G401 (cell line): ENCODE data around the gene C1QTNF5. TPM values are rescaled to one million over a fixed set of nuclear protein-coding genes. Genes with fewer than 3 reads are reported as not detected.
A peak's percentile ranks its signal among the peaks of the same experiment; 100 is the strongest.

Experiments
- DNase-seq: peaks from one replicate; pipeline ENCODE4 v3.0.0-alpha.2; 2015; ENCODE audit warnings: low spot score
- in situ Hi-C: cut with HindIII; loops from 2 replicates; pipeline ENCODE4 v1.10.0; 2016; ENCODE audit warnings: low sequenced_read_pairs, mixed read lengths
- total RNA-seq: library from RNA; depleted of rRNA; stranded (reverse); fragments of >200 nt; shearing (Covaris generic); gene quantifications from 2 replicates; pipeline ENCODE4 v1.2.3, GENCODE V29; 2014

C1QTNF5 gene
- total RNA-seq, 1 experiment from 2014 or later, result 0.17 TPM

DNA sequence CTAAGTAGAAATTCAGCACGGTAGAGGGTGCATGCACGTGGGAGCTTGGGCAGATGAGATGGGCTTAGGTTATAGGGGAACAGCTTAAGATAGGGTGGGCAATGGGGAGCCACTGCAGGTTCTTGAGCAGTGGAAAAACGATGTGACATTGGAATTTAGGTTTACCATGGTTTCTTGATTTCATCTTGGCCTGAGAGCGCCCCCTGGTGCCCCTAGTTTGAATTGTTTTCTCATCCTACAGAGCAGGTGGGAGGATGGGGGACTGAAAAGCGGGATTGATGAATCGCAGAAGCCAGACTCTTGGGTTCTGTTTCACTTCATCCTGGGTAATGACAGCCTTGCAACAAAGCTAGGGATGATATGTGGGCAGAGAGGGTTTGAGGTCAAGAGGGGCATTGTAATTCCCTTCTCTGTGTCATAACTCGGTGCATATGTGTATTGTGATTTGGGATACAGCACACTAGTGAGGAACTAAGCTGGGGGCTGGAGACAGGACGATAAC is 17.1 kb downstream of the C1QTNF5 start:
- DNase-seq, result peak; percentile 87
- in situ Hi-C loops, result loop anchor here (25.0 kb wide), 1 partner anchor 211 kb away; the partner anchor contains the start of genes C2CD2L, DPAGT1 and HINFP

DNA sequence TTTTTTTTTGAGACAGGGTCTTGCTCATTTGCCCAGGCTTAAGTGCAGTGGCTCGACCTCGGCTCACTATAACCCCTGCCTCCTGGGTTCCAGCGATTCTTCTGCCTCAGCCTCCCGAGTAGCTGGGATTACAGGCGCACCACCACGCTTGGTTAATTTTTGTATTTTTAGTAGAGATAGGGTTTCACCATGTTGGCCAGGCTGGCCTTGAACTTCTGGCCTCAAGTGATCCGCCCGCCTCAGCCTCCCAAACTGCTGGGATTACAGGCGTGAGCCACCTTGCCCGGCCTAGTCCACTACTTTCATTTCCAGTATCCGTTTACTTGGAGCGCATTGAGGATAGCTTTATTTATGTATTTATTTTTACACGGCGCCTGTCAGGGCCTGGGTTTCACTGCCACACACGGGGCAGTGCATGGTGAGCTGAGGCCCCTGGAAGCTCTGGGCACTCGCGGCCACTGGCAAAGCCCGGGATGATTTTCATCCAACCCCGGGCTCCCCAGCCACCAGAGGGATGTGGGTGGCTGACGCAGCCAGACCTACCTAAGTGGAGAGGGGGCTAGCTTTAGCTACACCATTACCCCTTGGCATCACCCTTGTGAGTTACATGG is 17.7 kb downstream of the C1QTNF5 start:
- no peak for DNase-seq
- in situ Hi-C loops, result loop anchor here (25.0 kb wide), 1 partner anchor 211 kb away; the partner anchor contains the start of genes C2CD2L, DPAGT1 and HINFP

DNA sequence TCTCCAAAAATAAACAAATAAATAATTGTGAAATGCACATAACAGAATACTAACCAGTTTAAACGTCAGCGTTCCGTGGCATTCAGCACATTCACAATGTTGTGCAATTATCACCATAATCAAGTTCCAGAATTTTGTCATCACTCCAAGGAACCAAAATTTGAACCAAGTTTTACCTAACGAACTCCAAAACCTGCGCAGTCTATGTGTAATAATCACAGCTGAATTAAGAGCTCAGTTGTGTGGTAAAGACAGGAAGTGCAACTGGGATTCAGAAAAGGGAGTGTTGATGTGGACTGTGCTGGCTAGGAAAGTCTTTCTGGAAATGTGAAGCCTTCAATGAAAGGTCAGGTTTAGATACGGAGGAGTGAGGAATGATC is 18.3 kb downstream of the C1QTNF5 start:
- in situ Hi-C loops, result loop anchor here (25.0 kb wide), 1 partner anchor 210 kb away; the partner anchor contains the start of genes C2CD2L, DPAGT1 and HINFP
- DNase-seq, result no peak

DNA sequence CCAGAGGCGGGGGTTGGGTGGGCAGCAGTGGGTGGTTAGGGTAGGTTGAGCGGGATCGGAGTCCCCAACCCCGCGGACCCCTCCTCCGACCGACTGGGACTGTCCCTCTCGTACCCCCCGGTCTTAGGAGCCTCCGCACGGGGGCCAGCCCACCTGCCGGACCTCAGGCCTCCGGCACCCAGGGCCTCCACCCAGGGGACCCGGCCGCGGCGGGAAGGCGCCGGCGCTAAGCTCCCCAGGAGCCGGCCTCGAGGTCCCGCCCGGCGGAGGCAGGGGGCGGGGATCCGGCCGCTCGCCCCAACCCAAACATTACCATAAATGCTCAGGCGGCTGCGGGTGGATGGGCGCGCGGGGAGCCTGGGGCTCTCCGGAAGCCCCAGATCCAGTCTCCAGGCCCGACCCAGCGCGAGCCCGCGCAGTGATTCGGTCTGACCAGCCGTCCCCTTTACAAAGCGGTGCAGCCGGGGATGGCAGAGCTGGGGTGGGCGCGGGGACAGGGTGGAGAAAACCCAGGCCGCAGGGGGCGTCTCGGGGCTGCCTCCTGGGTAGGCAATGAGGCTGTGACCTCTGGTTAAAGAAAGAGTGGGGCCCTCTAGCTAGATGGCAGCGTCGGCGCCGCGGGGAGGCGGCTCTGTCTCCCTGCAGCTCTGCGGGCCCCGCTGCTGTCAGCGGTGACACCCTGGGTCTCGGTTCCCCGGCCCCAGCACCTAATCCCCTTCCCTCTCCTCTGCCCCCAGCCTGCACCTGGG is 19.7 kb downstream of the C1QTNF5 start:
- DNase-seq, result peak; percentile 58
- in situ Hi-C loops, result loop anchor here (25.0 kb wide), 1 partner anchor 209 kb away; the partner anchor contains the start of genes C2CD2L, DPAGT1 and HINFP

DNA sequence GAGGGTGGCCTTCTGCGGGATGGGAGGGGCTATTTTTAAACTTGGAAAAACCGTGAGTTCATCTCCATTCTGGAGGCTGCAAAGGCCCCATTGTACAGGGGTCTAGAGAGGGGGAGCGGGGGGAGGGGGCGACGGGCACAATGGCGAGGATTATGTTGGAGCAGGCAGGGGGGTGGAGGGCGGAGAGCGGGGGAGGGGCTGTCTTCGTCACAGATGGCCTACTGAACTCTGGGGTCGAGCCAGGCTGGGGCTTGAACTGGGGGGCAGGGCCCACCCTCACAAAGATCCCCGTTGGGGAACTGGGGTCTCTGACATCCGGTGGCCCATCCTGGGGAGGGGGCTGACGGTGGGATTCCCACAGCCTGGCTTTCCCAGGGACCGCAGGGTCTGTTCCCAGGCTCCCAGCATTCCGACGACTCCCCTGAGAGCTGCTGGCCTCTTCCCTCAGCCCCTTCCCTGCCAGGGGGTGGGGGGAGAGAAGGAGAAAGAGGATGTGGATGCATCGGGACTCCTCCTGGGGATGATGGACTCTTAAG is 20.4 kb downstream of the C1QTNF5 start:
- in situ Hi-C loops, result loop anchor here (25.0 kb wide), 1 partner anchor 208 kb away; the partner anchor contains the start of genes C2CD2L, DPAGT1 and HINFP
- DNase-seq, result peak; percentile 21

DNA sequence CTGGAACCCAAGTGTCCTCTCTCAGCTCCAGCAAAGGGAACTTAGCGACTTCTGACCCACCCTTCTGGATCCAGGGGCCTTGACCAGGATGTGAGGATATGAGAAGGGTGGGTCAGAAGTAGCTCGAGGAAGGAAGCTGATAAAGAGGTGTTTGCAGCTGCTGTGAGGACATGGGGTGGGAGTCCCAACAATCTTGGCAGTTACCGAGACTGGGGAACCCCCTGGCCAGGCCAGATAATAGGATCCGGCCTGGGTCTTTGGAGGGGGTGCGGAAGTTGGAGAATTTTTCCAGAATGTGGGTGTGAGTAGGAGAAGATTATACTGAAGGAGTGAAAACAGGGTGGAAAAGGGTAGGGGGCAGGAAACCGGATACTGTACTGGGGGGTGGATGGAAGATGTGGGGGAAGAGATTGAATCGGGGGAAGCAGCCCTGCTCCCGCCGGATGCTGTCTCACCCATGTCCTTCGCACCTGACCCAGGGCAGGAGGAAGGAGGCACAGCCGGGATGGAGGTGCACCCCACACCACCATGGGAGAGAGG is 20.9 kb downstream of the C1QTNF5 start:
- in situ Hi-C loops, result loop anchor here (25.0 kb wide), 1 partner anchor 207 kb away; the partner anchor contains the start of genes C2CD2L, DPAGT1 and HINFP
- DNase-seq, result no peak

DNA sequence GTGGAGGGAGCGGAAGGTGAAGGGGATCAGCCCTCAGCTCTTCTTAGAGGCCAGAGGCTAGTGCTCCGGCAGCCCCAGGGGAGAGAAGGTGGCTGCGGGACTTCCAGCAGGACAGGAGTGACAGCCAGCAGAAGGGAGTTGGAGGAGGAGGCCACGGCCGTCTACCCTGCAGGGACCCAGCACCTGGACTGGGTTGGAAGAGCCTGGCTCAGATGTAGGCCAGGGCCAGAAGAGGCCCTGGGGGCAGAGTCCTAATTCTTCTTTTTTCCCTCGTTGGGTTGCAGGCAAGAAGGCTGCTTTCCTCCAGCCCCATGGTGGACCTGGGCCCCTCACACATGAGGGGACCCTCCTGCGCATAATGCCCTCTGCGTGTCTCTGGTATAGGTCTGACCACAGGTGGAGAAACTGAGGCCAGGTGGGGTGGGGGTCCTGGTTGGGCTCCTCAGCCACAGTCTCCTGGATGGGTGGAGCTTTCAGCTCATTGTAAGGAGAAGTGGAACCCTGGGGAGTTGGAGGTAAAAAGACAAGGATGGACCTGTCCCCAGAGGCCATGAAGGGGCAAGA is 21.5 kb downstream of the C1QTNF5 start:
- in situ Hi-C loops, result loop anchor here (25.0 kb wide), 1 partner anchor 207 kb away; the partner anchor contains the start of genes C2CD2L, DPAGT1 and HINFP
- peak; percentile 49 for DNase-seq

DNA sequence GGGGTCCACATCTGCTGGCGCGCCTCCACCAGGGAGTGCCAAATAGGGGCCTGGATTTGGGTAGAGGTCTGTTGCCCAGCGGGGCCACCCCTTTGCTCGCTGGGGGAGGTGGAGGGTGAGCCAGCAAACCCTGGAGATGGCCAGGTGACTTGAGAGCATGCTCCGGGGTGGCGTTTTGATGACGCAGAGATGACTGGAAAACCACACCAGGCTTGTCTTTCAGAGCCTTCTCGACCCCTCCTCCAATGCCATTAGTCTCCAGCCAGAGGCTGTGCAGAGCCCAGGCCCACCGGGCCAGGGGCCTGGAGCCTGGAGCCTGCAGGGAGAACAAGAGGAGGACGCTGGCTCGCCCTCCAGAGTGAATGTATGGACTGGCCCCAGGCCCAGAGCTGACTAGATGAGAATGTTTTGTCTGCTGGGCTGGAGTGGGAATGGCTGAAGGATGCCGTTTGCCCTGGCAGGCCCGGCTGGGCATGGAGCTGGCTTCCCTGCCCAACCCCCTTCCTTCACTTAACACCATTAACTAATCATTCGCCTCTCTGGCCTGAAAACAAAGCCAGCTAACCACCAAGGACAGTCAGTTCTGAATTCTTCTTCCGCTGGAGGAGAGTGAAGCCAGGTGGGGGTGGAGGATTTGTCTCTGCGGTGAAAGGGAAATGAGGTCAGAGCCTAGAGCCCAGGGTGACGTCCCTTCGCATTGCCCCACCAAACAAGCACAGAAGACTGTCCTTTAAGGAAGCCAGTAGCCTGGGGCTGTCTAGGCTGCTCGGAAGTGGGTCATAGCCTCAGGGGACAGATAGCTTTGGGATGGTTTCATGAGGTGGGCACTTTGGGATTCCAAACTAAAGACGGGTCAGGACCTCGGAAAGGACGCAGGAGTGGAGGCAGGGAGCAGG is 22.2 kb downstream of the C1QTNF5 start:
- peak; percentile 68 for DNase-seq

DNA sequence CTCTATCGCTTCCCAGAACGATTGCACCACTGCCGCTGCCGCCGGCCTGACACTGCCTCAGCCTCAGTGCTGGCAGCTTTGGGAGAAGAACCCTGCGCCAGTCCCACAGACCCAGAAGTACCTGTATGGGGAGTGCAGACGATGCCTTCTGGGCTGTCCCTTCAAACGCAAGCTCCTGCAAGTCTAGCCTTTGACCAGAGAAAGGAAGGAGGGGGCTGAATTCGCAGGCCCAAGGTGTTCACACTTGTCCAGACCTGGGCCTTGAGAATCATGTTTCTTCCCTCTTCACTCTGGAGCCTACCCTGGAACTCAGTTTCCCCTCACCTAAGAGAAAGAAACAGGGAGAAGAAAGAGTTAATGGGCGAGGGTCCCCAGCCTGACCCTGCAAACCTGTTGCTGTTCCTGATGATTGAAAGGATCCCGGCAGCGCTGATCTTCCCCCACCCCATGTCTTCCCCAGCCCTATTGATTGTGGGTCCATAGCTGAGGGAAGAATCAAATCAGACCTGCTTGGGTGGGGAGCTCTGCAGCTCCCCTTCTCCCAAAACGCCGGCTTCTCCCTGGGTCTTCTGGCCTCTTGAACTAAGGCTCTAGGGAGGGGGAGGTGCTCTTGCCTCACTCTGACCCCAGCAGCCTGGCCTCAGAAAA is 23.0 kb downstream of the C1QTNF5 start:
- in situ Hi-C loops, result loop anchor here (25.0 kb wide), 1 partner anchor 205 kb away; the partner anchor contains the start of genes C2CD2L, DPAGT1 and HINFP
- DNase-seq, result no peak

More for the DNA sequence above, 22.2 kb downstream of the C1QTNF5 start:
- in situ Hi-C loops, result loop anchor here (25.0 kb wide), 1 partner anchor 206 kb away; the partner anchor contains the start of genes C2CD2L, DPAGT1 and HINFP

DNA sequence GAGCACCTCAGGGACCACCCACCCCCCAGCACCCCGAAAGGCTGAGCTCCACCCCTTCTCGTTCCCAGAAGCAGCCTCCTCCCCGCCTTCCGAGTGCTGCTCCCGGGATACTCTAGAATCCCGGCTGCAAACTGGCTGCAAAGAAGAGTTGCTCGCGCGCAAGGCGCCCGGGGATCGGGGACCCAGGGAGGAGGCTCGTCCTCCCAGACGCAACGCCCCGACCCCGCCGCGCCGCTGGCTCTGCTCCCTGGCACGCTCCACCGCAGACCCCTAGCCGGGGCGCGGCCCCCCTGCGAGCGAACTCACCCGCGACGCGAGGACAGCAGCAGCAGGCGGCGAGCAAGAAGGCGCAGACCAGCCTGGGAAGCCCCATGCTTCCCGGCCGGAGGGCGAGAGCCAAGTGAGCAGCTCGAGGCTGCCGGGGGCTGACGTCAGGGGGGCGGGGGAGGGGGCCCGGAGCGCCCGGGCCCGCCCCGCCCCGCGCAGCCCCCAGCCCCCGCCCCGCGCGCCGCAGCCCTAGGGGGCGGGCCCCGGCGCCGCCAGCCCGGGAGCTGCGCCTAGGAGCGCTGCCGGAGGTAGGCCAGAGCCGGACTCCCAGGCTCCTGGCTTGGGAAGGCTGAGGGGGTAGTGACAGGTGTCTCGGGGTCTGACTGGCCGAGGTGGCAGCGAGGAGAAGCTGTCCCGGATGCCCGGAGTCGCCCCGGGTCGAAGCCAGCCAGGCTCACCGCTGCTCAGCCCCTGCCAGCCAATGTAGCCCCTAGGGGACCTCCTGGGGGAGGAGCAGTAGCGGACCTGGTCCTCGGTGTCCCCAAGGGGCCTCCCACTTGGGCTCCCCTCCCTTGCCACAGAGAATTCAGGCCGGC is 23.7 kb downstream of the C1QTNF5 start, which contains the start of gene MCAM:
TSS of gene MCAM (minus strand) at position 402 of the 863 bp plus-strand sequence. CDS start at position 373, 29 bp downstream.
- DNase-seq, result peak; percentile 60

DNA sequence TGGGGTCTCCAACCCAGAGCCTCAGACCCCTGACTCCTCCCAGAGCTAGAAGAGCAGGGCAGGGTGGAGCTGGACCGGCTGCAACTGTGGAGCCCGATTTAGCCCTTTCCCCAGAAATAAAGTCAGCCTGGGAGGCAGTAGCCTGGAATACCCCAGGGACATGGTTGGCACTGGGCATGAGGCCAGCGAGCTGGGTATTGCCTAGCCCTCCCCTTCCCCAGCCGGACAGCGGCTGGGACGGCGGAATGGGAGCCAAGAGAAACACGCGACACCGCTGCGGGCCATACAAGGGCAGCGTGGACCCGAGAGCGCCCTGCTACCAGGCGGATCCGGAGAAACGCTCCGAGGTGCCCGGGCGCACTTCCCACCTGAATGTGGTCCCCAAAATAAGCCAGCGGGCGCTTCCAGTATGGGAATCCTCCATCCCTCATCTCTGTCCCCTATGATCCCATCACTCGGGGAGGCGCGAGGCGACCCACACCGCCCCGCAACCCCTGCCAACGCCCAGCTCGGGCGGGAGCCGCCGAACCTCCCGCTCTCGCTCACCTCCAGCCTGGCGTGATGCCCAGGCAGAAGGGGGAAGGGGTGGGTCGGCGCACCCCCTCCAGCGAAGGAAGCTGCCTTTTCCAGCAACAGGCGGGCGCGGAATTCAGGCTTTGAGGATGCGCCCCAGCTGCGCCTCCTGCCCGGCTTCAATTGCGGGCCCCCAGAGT is 24.5 kb downstream of the C1QTNF5 start:
- in situ Hi-C loops, result loop anchor here (25.0 kb wide), 1 partner anchor 204 kb away; the partner anchor contains the start of genes C2CD2L, DPAGT1 and HINFP
- peak; percentile 77 for DNase-seq

More for the DNA sequence above, 23.7 kb downstream of the C1QTNF5 start, which contains the start of gene MCAM:
- in situ Hi-C loops, result loop anchor here (25.0 kb wide), 1 partner anchor 205 kb away; the partner anchor contains the start of genes C2CD2L, DPAGT1 and HINFP

DNA sequence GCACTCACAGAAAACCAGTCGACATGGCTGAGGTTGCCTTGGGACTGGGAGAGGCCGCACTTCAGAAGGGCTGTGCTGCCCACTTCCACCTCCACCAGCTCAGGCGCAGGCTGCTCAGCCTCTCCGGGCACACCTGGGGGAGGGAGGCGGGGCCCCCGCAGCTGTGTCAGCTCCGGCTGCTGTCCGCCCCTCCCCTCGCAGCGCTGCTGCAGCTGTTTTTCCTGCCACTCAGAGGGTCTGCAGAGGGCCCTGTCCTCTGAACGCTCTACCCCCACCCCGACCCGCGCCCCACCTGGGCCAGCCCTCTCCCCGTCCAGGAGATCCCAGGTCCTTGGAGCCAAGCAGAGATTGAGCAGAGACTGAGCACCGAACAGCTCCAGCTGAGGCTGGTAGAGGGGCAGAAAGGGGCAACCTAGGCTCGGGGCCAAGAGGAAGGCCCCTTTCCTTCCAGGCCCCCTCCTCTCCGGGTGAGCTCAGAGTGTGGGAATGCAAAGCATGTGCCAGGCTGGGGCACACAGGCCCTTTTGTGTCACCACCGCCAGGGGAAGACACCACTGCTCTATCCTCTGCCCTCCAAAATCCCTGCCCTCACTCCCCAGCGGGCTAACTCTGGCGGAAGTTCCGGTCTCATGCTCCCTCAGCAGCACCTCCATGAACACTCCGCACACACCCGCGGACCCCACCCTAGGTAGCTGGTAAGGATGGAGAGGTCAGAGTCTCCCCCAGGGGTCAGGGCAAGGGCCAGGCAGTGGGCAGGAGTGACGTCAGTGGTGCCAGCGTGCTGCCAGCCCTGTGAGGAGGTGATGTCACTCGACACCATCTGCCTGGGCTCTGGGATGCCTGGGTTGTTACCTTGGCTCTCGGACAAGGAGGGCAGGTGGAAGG is 25.3 kb downstream of the C1QTNF5 start:
- peak; percentile 85 for DNase-seq
- in situ Hi-C loops, result loop anchor here (25.0 kb wide), 1 partner anchor 203 kb away; the partner anchor contains the start of genes C2CD2L, DPAGT1 and HINFP

DNA sequence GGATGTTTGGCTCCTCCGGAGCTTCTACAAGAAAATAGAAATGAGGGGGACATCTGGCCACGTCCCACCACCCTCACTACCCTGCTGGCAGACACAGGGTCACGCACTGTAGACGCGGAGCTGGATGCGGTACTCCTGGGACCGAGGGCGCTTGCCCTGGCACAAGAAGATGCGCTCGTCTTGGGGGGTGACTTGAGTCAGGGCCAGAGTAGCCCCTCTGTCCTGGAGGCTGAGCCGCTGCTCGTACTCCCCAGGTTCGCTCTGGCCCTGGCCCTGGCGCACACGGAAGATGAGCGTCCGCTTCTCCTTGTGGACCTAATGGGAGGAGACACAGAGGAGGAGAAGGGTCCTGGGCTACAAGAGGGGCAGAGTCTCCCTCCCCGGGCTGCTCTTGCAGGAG is 26.0 kb downstream of the C1QTNF5 start:
- in situ Hi-C loops, result loop anchor here (25.0 kb wide), 1 partner anchor 202 kb away; the partner anchor contains the start of genes C2CD2L, DPAGT1 and HINFP
- no peak for DNase-seq

DNA sequence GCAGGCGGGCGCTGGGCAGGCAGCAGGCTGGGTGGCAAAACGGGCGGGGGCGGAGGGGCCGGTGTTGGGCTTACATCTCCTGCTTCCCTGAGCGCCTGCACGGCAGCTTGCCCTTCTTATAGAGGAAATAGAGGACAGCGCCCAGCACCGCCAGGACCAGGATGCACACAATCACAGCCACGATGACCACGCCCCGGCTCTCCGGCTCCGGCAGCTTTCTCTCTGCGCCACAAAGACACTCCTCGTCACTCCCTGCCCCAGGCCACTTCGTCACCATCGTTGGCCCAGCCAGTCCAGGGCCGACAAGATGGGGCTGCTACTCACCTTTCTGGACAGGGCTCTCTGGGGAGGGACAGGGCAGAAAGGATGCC is 30.0 kb downstream of the C1QTNF5 start:
- in situ Hi-C loops, result loop anchor here (25.0 kb wide), 1 partner anchor 198 kb away; the partner anchor contains the start of genes C2CD2L, DPAGT1 and HINFP
- DNase-seq, result no peak
